Activated naive CD8-positive, alpha-beta T cell treated with anti-CD3 and anti-CD28 coated beads, Interleukin-2, amount 50 U/mL, for 24 hours (primary cell): ENCODE measurements around the gene SYNGR3.
"Not testable (repeated sequence)": the region's sequence is repeated elsewhere in the genome, so short reads cannot be mapped to it uniquely, and the experiment has no call there.

Experiments
- ATAC-seq: fragments of 150-1000 bp; cut with Tn5 transposase; one replicate; pipeline ENCODE4 v1.10.0; 2021
- DNase-seq: peaks from one replicate; pipeline ENCODE4 v3.0.0; 2021
- H3K27ac Mint-ChIP-seq: one replicate; pipeline ENCODE4 v1.8.0; 2021; ENCODE audit warnings: mild to moderate bottlenecking, mixed read lengths
- H3K27me3 Mint-ChIP-seq: one replicate; pipeline ENCODE4 v1.8.0; 2021; ENCODE audit warnings: mixed read lengths
- H3K36me3 Mint-ChIP-seq: one replicate; pipeline ENCODE4 v1.8.0; 2021; ENCODE audit warnings: low read depth, mixed read lengths
- H3K4me1 Mint-ChIP-seq: one replicate; pipeline ENCODE4 v1.8.0; 2021; ENCODE audit warnings: mixed read lengths
- H3K4me3 Mint-ChIP-seq: one replicate; pipeline ENCODE4 v1.8.0; 2021; ENCODE audit warnings: mild to moderate bottlenecking, moderate library complexity, mixed read lengths
- H3K9me3 Mint-ChIP-seq: one replicate; pipeline ENCODE4 v1.8.0; 2021; ENCODE audit warnings: mixed read lengths

SYNGR3 gene

GRCh38 chr16:2028146-2028545, 38.4 kb downstream of the SYNGR3 start:
- Mint-ChIP-seq H3K27ac (no peak overlapping the region), H3K27me3 (peaks cover 9% of the 10 kb centered on the region), H3K9me3 (no peaks in the 10 kb centered on the region), H3K36me3 (no peaks in the 10 kb centered on the region), H3K4me3 (no peak overlapping the region), H3K4me1 (peaks cover 13% of the 10 kb centered on the region)
- DNase-seq, result no peak
- ATAC-seq, result no peak

GRCh38 chr16:2028620-2029220, 39.0 kb downstream of the SYNGR3 start:
- no peak for ATAC-seq
- no peak for DNase-seq
- H3K27ac Mint-ChIP-seq, result no peak overlapping the region
- no peak overlapping the region for H3K4me3 Mint-ChIP-seq
- no peaks in the 10 kb centered on the region for H3K9me3 Mint-ChIP-seq
- no peaks in the 10 kb centered on the region for H3K36me3 Mint-ChIP-seq
- peaks cover 11% of the 10 kb centered on the region for H3K4me1 Mint-ChIP-seq
- peaks cover 9% of the 10 kb centered on the region for H3K27me3 Mint-ChIP-seq

GRCh38 chr16:2029350-2029749, 39.6 kb downstream of the SYNGR3 start:
- Mint-ChIP-seq H3K27me3 (peaks cover 9% of the 10 kb centered on the region), H3K36me3 (no peaks in the 10 kb centered on the region), H3K4me1 (peaks cover 7% of the 10 kb centered on the region), H3K4me3 (no peak overlapping the region), H3K9me3 (no peaks in the 10 kb centered on the region), H3K27ac (no peak overlapping the region)
- no peak for ATAC-seq
- DNase-seq, result no peak

GRCh38 chr16:2030036-2030435, 40.3 kb downstream of the SYNGR3 start:
- Mint-ChIP-seq H3K36me3 (no peaks in the 10 kb centered on the region), H3K9me3 (no peaks in the 10 kb centered on the region), H3K4me1 (peaks cover 7% of the 10 kb centered on the region), H3K4me3 (no peak overlapping the region), H3K27ac (no peak overlapping the region), H3K27me3 (peaks cover 9% of the 10 kb centered on the region)
- ATAC-seq (no peak), DNase-seq (no peak)

GRCh38 chr16:2031081-2031577, 41.4 kb downstream of the SYNGR3 start:
- ATAC-seq (no peak), DNase-seq (no peak)
- Mint-ChIP-seq H3K9me3 (no peaks in the 10 kb centered on the region), H3K27ac (no peak overlapping the region), H3K4me3 (no peak overlapping the region), H3K27me3 (peaks cover 4% of the 10 kb centered on the region), H3K36me3 (no peaks in the 10 kb centered on the region), H3K4me1 (peaks cover 5% of the 10 kb centered on the region)

GRCh38 chr16:2032285-2033056, 42.7 kb downstream of the SYNGR3 start:
- DNase-seq (no peak), ATAC-seq (no peak)
- Mint-ChIP-seq H3K4me1 (peaks cover 3% of the 10 kb centered on the region), H3K4me3 (no peak overlapping the region), H3K36me3 (no peaks in the 10 kb centered on the region), H3K9me3 (no peaks in the 10 kb centered on the region), H3K27me3 (peaks cover 2% of the 10 kb centered on the region), H3K27ac (no peak overlapping the region)

- H3K36me3 Mint-ChIP-seq, result no peaks in the 10 kb centered on the region
- no peaks in the 10 kb centered on the region for H3K27me3 Mint-ChIP-seq
- no peaks in the 10 kb centered on the region for H3K4me1 Mint-ChIP-seq
- ATAC-seq (no peak), DNase-seq (no peak)
- H3K27ac Mint-ChIP-seq, result no peak overlapping the region
- no peaks in the 10 kb centered on the region for H3K9me3 Mint-ChIP-seq
- no peak overlapping the region for H3K4me3 Mint-ChIP-seq
Observed at GRCh38 chr16:2033057-2033908, 43.5 kb downstream of the SYNGR3 start.

- not testable (repeated sequence) for DNase-seq, H3K9me3 Mint-ChIP-seq, H3K36me3 Mint-ChIP-seq, H3K4me1 Mint-ChIP-seq, H3K27ac Mint-ChIP-seq, H3K27me3 Mint-ChIP-seq, H3K4me3 Mint-ChIP-seq, ATAC-seq
Observed at GRCh38 chr16:2033909-2034695, 44.3 kb downstream of the SYNGR3 start.

- DNase-seq (no peak), ATAC-seq (no peak)
- H3K4me1 Mint-ChIP-seq, result no peaks in the 10 kb centered on the region
- no peaks in the 10 kb centered on the region for H3K36me3 Mint-ChIP-seq
- no peaks in the 10 kb centered on the region for H3K9me3 Mint-ChIP-seq
- no peaks in the 10 kb centered on the region for H3K27me3 Mint-ChIP-seq
- no peak overlapping the region for H3K27ac Mint-ChIP-seq
- no peak overlapping the region for H3K4me3 Mint-ChIP-seq
Observed at GRCh38 chr16:2034696-2035430, 45.1 kb downstream of the SYNGR3 start.

GRCh38 chr16:2035431-2036199, 45.8 kb downstream of the SYNGR3 start:
- Mint-ChIP-seq H3K36me3 (no peaks in the 10 kb centered on the region), H3K9me3 (no peaks in the 10 kb centered on the region), H3K4me3 (no peak overlapping the region), H3K27ac (no peak overlapping the region), H3K4me1 (no peaks in the 10 kb centered on the region), H3K27me3 (no peaks in the 10 kb centered on the region)
- no peak for DNase-seq
- no peak for ATAC-seq

- no peaks in the 10 kb centered on the region for H3K4me1 Mint-ChIP-seq
- DNase-seq, result no peak
- H3K4me3 Mint-ChIP-seq, result no peak overlapping the region
- no peak for ATAC-seq
- H3K27ac Mint-ChIP-seq, result no peak overlapping the region
- H3K9me3 Mint-ChIP-seq, result no peaks in the 10 kb centered on the region
- no peaks in the 10 kb centered on the region for H3K27me3 Mint-ChIP-seq
- H3K36me3 Mint-ChIP-seq, result no peaks in the 10 kb centered on the region
Observed at GRCh38 chr16:2036200-2036966, 46.6 kb downstream of the SYNGR3 start.

GRCh38 chr16:2037115-2037514, 47.3 kb downstream of the SYNGR3 start:
- no peaks in the 10 kb centered on the region for H3K36me3 Mint-ChIP-seq
- no peak overlapping the region for H3K4me3 Mint-ChIP-seq
- H3K9me3 Mint-ChIP-seq, result no peaks in the 10 kb centered on the region
- H3K27ac Mint-ChIP-seq, result no peak overlapping the region
- no peaks in the 10 kb centered on the region for H3K27me3 Mint-ChIP-seq
- no peaks in the 10 kb centered on the region for H3K4me1 Mint-ChIP-seq
- no peak for DNase-seq
- no peak for ATAC-seq
